Fibroblast of the aortic adventitia (primary cell): ENCODE measurements around the gene FAM110C. TPM values are rescaled to one million over a fixed set of nuclear protein-coding genes. Genes with fewer than 3 reads are reported as not detected.

Experiments
- total RNA-seq: library from RNA; depleted of rRNA; stranded (reverse); fragments of >200 nt; gene quantifications from 2 replicates; pipeline ENCODE4 v1.2.3, GENCODE V29; 2012; ENCODE audit warnings: low replicate concordance

Gene FAM110C
- total RNA-seq, 1 donor: not detected

Other genes with a start within 250 kb of the FAM110C start
- gene SH3YL1, start 217.5 kb upstream of the FAM110C start, total RNA-seq: 51.2 and 123 TPM in 2 replicates
- 62.1 and 88.3 TPM in 2 replicates for gene ACP1, start 218.4 kb upstream of the FAM110C start, total RNA-seq
- gene ALKAL2, start 241.6 kb upstream of the FAM110C start, total RNA-seq: 1.3 TPM in 1 of 2 replicates, not detected in the other